ENCODE results near the gene SLC25A33. TPM values are rescaled to one million over a fixed set of nuclear protein-coding genes. Genes with fewer than 3 reads are reported as not detected.

The SLC25A33 gene
- total and polyA plus RNA-seq, 2 experiments from 2014 or later: 13.3 to 18.8 TPM

GRCh38 chr1:9590201-9590600 is 50.9 kb downstream of the SLC25A33 start (continued):
- TF ChIP-seq CREB1 (CRISPR knock-in tag; IDR thresholded peaks at IDR 0.05; ENCODE audit: low read depth): no peak
- no peak for TF ChIP-seq EZH2 (IDR thresholded peaks at IDR 0.05; ENCODE audit: low read depth, unreplicated experiment)
- no peak for TF ChIP-seq REST (IDR thresholded peaks at IDR 0.05; ENCODE audit: unreplicated experiment)
- no peak for TF ChIP-seq ZNF114 (CRISPR knock-in tag; IDR thresholded peaks at IDR 0.05)

- H3K79me2 ChIP-seq (replicated peaks; ENCODE audit: insufficient read depth): peaks cover 66% of the 10 kb centered on the region
- peaks cover 34% of the 10 kb centered on the region; the same call in 1 of the 2 replicates for H3K4me1 ChIP-seq (ENCODE audit: insufficient read depth)
- H3K9me3 Mint-ChIP-seq: peaks cover 3% of the 10 kb centered on the region; the same call in 2 of the 3 replicates
- H3K4me3 ChIP-seq: no peak overlapping the region
- H3K4me2 ChIP-seq: 0 out of 2 replicates have a peak overlapping the region, but pooled peaks have one; percentile 98
- H3F3A ChIP-seq (replicated peaks; ENCODE audit: low read depth): 0 out of 2 replicates have a peak, but pooled peaks cover 2% of the 10 kb centered on the region
- no peaks in the 10 kb centered on the region for H3K27me3 ChIP-seq (ENCODE audit: insufficient read depth)
- H3K27ac ChIP-seq (ENCODE audit: low read depth): no peak overlapping the region
- H3K4me3 Mint-ChIP-seq: peak overlapping the region; percentile 85
- H2AFZ ChIP-seq: no peak overlapping the region
- no peaks in the 10 kb centered on the region for H3K36me3 Mint-ChIP-seq (ENCODE audit: low read depth)
- H3K36me3 ChIP-seq (ENCODE audit: insufficient read depth): no peaks in the 10 kb centered on the region
- DNase-seq (ENCODE audit: low spot score) (no peak), ATAC-seq (no peak)
- H3K27me3 Mint-ChIP-seq (ENCODE audit: insufficient read depth, low read depth, poor library complexity): peaks cover 2% of the 10 kb centered on the region
- H3K9me2 ChIP-seq (ENCODE audit: insufficient read depth): no peaks in the 10 kb centered on the region
- peaks cover 30% of the 10 kb centered on the region for H4K20me1 ChIP-seq (replicated peaks; ENCODE audit: insufficient read depth)
- H3K4me1 Mint-ChIP-seq: peaks cover 39% of the 10 kb centered on the region
- no peak overlapping the region for H3K27ac Mint-ChIP-seq
- no peak for TF ChIP-seq CTCF (conservative IDR thresholded peaks at IDR 0.05; ENCODE audit: low read depth in 2 of 2)
- TF ChIP-seq POLR2AphosphoS5 (IDR thresholded peaks at IDR 0.05; ENCODE audit: low read depth): no peak
- TF ChIP-seq JUNB (IDR thresholded peaks at IDR 0.05; ENCODE audit: unreplicated experiment): no peak
- TF ChIP-seq EZH2phosphoT487 (IDR thresholded peaks at IDR 0.05; ENCODE audit: unreplicated experiment): no peak
- TF ChIP-seq CREB1 (CRISPR knock-in tag; IDR thresholded peaks at IDR 0.05; ENCODE audit: low read depth): no peak
- no peak for TF ChIP-seq ZNF331 (CRISPR knock-in tag; IDR thresholded peaks at IDR 0.05; ENCODE audit: low read depth)
- TF ChIP-seq EZH2 (IDR thresholded peaks at IDR 0.05; ENCODE audit: low read depth, unreplicated experiment): no peak
- TF ChIP-seq ETS1 (IDR thresholded peaks at IDR 0.05): no peak
- no peak for TF ChIP-seq ZNF462 (CRISPR knock-in tag; IDR thresholded peaks at IDR 0.05)
- TF ChIP-seq NANOG (IDR thresholded peaks at IDR 0.05; ENCODE audit: borderline replicate concordance): no peak
Observed at GRCh38 chr1:9590945-9591668, 51.8 kb downstream of the SLC25A33 start.
